ENCODE data around the gene TACC3.

TACC3 gene

DNA sequence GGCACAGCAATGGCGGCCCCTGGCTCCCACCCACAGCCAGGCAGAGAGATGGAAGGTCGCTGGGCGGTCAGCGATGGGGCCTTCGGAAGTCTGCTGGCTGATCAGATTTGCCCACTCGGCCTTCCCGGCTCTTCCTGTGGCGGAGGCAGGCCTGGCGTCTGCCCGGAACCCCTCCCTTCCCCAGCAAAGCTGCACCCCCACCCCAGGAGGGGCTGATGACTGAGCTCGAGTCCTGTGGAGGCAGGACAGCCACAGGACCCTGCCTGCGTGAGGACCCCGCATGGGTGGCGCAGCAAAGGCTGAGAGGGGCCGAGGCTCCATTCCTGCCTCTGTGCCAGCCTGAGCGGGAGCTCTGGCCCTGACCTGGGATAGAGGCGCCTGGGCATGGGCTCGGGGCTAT is 34.8 kb downstream of the TACC3 start:
- DNase-seq (ENCODE audit: low spot score): no peak
- peak overlapping the region; percentile 98 for H3K27ac ChIP-seq
- TF ChIP-seq, protein P1, sequence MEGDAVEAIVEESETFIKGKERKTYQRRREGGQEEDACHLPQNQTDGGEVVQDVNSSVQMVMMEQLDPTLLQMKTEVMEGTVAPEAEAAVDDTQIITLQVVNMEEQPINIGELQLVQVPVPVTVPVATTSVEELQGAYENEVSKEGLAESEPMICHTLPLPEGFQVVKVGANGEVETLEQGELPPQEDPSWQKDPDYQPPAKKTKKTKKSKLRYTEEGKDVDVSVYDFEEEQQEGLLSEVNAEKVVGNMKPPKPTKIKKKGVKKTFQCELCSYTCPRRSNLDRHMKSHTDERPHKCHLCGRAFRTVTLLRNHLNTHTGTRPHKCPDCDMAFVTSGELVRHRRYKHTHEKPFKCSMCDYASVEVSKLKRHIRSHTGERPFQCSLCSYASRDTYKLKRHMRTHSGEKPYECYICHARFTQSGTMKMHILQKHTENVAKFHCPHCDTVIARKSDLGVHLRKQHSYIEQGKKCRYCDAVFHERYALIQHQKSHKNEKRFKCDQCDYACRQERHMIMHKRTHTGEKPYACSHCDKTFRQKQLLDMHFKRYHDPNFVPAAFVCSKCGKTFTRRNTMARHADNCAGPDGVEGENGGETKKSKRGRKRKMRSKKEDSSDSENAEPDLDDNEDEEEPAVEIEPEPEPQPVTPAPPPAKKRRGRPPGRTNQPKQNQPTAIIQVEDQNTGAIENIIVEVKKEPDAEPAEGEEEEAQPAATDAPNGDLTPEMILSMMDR (conservative IDR thresholded peaks at IDR 0.05; ENCODE audit: low read depth): no peak
- CTCF ChIA-PET: no interaction called here
- POLR2A ChIA-PET (ENCODE audit: low non-redundant PET): no interaction called here

DNA sequence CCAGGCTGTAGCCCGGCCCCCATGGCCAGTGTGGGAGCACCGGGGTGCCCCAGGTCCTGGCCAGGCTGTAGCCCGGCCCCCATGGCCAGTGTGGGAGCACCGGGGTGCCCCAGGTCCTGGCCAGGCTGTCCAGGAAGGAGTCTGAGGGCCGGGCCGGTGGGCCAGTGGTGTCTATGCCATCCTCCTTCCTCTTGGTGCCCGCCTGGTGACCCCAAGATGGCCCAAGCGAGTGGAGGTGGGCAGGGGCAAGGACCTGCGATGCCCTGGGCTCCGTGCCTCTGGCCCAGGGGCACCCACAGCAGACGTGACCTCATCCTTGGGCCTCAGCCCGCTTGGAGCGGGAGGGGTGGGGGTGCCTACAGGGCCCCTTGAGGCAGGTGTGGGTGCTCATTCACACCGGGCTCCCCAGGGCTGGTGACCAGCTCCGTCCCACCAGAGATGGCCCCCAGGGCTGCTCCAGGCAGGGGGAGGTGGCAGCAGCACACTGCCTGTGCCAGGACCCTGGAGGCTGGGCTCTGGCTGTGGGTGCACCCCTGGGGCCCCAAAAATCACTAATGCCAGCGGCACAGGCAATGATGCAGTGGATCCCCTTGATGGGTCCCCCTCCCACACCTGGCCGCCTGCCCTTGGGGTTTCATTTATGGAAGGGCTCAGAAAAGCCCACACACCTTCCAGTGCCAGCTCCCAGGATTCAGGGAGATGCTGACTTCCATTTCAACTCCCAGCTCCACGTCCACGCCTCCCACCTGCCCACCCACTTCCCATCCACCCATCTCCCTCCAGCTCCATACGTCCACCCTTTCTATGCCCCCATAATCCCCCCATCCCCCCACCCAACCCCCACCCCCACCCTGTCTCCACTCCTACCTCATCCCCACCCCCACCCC is 35.8 kb downstream of the TACC3 start:
- TF ChIP-seq, protein P1 (conservative IDR thresholded peaks at IDR 0.05; ENCODE audit: low read depth): no peak
- ChIA-PET CTCF (interaction anchor here (0.6 to 1.4 kb wide), 2 partner anchors 10 to 27 kb away, joined by 3 read pairs; no protein-coding TSS in a partner anchor), POLR2A (ENCODE audit: low non-redundant PET) (no interaction called here)
- H3K27ac ChIP-seq: peak overlapping the region; percentile 95
- no peak for DNase-seq (ENCODE audit: low spot score)

DNA sequence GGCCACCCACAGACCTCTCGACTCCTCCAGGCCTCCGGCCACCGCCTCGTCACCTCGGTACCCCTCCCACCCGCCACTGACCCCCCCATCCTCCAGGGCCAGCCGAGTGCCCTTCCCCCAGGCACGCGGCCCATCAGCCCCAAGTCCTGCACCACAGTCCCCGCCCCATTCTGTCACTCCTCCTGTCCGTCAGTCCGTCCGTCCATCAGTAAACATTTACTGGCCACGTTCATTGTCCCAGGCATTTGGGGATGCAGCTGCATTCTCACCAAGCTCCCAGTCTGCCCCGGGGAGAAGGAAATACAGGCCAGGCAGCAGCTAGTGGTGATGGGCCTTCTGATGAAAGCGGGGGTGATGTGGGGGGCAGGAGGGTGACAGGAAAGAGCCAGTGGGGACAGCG is 36.5 kb downstream of the TACC3 start:
- peak overlapping the region; percentile 95 for H3K27ac ChIP-seq
- POLR2A ChIA-PET (ENCODE audit: low non-redundant PET): no interaction called here
- TF ChIP-seq, protein P1 (conservative IDR thresholded peaks at IDR 0.05; ENCODE audit: low read depth): no peak
- CTCF ChIA-PET: interaction anchor here (0.6 to 1.4 kb wide), 3 partner anchors 8 to 26 kb away, joined by 3 read pairs; no protein-coding TSS in a partner anchor
- DNase-seq (ENCODE audit: low spot score): no peak

DNA sequence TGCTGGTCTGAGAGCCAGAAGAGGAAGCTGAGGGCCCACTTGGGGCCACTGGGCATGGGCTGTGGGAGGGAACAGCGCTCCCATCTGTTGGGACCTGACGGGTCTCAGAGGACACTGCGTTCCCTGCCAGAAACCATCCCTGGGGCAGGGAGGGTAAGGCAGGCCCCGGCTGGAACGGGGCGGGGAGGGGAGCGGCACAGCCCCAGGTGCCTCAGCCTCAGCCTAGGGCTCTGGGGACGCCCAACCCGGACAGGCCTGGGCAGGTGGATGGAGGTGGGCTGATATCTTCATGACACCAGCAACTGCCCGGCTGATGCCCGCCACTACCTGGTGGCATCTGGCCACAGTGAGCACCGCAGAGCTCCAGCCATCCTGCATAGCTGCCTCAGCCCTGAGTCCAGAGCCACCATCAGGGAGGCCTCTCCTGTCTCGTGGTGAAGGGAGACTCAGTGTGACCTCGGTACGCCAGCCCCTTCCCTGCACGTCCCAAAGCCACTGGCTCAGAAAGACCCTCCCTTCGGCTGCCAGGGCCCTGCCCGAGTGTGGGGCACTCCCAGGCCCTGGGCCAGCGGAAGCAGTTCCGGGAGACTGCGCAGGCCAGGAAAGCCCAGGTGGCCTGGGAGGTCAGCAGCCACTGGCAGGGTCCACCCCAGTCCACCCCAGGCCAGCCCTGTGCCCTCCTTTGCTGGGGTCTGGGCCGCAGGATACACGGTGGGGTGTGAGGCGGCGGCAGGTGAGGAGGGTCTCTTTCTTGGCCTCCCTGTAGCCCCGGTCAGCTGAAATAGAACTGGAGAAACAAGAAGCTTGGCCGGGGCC is 37.2 kb downstream of the TACC3 start:
- H3K27ac ChIP-seq: peak overlapping the region; percentile 95
- ChIA-PET CTCF (interaction anchor here (0.6 to 0.7 kb wide), 3 partner anchors 8 to 601 kb away, joined by 3 to 4 read pairs (median 3); no protein-coding TSS in a partner anchor), POLR2A (ENCODE audit: low non-redundant PET) (no interaction called here)
- TF ChIP-seq, protein P1 (conservative IDR thresholded peaks at IDR 0.05; ENCODE audit: low read depth): no peak
- no peak for DNase-seq (ENCODE audit: low spot score)

DNA sequence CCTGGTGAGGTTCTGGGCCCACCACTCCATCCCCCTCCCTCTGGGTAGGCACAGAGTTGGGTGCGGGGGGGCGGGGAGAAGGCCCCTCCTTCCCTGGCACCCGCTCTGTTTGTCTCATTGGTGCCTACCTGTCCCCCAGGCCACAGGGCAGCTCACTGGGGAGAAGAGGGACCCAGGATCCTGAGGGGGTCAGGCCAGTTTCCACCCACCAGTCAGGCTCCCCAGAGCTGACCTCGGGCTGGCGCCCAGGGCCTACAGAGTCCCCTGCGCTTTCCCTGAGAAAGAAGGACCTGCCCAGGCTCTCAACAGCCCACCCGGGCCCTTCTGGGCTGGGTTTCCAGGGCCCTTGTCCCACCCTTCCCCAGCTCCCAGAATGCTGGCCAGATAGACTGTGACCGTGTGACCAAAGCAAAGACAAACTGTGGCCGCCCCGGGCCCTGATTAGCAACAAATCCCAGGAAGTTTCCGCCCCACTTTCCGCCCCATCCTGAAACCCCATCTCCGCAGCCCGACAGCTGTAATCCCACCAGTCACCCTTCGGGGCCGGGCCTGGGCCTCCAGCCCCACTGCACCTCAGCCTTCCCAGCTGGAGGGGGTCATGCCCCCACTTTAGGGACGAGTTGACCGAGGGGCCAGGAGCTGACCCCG is 38.0 kb downstream of the TACC3 start:
- no peak for DNase-seq (ENCODE audit: low spot score)
- ChIA-PET CTCF (interaction anchor here (0.7 kb wide), 1 partner anchor 11 kb away, joined by 3 read pairs; no protein-coding TSS in a partner anchor), POLR2A (ENCODE audit: low non-redundant PET) (no interaction called here)
- H3K27ac ChIP-seq: peak overlapping the region; percentile 95
- TF ChIP-seq, protein P1 (conservative IDR thresholded peaks at IDR 0.05; ENCODE audit: low read depth): no peak

DNA sequence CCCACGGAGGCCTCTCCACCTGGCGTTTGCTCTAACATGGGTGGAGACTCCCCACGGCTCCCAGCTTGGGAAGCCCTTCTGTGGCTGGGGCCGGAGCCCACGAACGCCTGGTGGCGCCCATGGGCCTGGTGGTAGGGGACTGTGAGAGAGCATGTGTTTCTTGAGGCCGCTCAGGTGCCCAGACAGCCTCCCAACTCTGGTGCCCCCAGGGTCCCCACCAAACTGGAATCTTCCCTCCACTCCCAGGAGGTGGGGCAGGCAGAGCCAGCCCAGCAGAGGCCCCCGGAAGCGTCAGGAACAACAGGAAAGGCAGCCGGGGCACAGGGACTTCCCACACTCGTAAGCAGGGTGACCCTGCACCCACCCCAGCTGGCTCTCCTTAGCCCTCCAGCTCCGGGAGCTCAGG is 38.5 kb downstream of the TACC3 start:
- ChIA-PET CTCF (interaction anchor here (0.7 kb wide), 2 partner anchors 12 to 34 kb away, joined by 3 to 4 read pairs; no protein-coding TSS in a partner anchor), POLR2A (ENCODE audit: low non-redundant PET) (no interaction called here)
- DNase-seq (ENCODE audit: low spot score): no peak
- peak overlapping the region; percentile 95 for H3K27ac ChIP-seq
- TF ChIP-seq, protein P1 (conservative IDR thresholded peaks at IDR 0.05; ENCODE audit: low read depth): no peak

Data from RWPE1 (cell line).